Measurements from ENCODE around the gene MBD5. TPM values are rescaled to one million over a fixed set of nuclear protein-coding genes. Genes with fewer than 3 reads are reported as not detected.

The MBD5 gene
- total RNA-seq, 1 experiment from 2014 or later = 33.7 TPM

DNA sequence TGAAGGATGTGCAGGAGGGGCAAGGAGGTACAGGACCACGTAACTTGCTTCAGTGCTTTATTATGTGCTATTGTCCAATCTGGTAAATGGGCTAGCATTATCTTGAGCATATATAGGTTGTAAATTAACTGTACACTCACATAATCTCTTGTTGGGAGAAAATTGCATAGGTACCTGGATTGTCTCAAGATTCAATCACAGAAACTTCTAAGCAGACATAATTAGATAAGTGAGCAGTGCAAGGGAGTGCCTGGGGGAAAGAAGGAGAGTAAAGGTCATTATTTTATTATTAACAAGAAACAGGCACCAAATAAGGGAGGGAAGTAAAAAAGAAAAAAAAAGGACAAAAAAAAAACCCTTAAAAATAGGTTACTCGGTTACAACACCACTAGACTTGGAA, 186.2 kb downstream of the MBD5 start:
- H3K27ac Mint-ChIP-seq = no peak overlapping the region
- H3K27me3 Mint-ChIP-seq (ENCODE audit: low read depth) = no peaks in the 10 kb centered on the region
- H3K4me1 Mint-ChIP-seq = no peaks in the 10 kb centered on the region
- peaks cover 5% of the 10 kb centered on the region; the same call in 1 of the 2 replicates for H3K36me3 Mint-ChIP-seq
- ChIA-PET POLR2A (no interaction called here), CTCF (no interaction called here)
- peaks cover 3% of the 10 kb centered on the region for H3K9me3 Mint-ChIP-seq
- ATAC-seq (no peak), DNase-seq (ENCODE audit: low spot score) (no peak)
- H3K4me3 Mint-ChIP-seq = no peak overlapping the region
- no peak for TF ChIP-seq PRRX2 (CRISPR knock-in tag; IDR thresholded peaks at IDR 0.05)
- TF ChIP-seq, protein P1, sequence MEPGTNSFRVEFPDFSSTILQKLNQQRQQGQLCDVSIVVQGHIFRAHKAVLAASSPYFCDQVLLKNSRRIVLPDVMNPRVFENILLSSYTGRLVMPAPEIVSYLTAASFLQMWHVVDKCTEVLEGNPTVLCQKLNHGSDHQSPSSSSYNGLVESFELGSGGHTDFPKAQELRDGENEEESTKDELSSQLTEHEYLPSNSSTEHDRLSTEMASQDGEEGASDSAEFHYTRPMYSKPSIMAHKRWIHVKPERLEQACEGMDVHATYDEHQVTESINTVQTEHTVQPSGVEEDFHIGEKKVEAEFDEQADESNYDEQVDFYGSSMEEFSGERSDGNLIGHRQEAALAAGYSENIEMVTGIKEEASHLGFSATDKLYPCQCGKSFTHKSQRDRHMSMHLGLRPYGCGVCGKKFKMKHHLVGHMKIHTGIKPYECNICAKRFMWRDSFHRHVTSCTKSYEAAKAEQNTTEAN (CRISPR knock-in tag; IDR thresholded peaks at IDR 0.05) = no peak
- TF ChIP-seq, protein P2, sequence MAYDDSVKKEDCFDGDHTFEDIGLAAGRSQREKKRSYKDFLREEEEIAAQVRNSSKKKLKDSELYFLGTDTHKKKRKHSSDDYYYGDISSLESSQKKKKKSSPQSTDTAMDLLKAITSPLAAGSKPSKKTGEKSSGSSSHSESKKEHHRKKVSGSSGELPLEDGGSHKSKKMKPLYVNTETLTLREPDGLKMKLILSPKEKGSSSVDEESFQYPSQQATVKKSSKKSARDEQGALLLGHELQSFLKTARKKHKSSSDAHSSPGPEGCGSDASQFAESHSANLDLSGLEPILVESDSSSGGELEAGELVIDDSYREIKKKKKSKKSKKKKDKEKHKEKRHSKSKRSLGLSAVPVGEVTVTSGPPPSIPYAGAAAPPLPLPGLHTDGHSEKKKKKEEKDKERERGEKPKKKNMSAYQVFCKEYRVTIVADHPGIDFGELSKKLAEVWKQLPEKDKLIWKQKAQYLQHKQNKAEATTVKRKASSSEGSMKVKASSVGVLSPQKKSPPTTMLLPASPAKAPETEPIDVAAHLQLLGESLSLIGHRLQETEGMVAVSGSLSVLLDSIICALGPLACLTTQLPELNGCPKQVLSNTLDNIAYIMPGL (CRISPR knock-in tag; IDR thresholded peaks at IDR 0.05) = no peak
- TF ChIP-seq, protein P3, sequence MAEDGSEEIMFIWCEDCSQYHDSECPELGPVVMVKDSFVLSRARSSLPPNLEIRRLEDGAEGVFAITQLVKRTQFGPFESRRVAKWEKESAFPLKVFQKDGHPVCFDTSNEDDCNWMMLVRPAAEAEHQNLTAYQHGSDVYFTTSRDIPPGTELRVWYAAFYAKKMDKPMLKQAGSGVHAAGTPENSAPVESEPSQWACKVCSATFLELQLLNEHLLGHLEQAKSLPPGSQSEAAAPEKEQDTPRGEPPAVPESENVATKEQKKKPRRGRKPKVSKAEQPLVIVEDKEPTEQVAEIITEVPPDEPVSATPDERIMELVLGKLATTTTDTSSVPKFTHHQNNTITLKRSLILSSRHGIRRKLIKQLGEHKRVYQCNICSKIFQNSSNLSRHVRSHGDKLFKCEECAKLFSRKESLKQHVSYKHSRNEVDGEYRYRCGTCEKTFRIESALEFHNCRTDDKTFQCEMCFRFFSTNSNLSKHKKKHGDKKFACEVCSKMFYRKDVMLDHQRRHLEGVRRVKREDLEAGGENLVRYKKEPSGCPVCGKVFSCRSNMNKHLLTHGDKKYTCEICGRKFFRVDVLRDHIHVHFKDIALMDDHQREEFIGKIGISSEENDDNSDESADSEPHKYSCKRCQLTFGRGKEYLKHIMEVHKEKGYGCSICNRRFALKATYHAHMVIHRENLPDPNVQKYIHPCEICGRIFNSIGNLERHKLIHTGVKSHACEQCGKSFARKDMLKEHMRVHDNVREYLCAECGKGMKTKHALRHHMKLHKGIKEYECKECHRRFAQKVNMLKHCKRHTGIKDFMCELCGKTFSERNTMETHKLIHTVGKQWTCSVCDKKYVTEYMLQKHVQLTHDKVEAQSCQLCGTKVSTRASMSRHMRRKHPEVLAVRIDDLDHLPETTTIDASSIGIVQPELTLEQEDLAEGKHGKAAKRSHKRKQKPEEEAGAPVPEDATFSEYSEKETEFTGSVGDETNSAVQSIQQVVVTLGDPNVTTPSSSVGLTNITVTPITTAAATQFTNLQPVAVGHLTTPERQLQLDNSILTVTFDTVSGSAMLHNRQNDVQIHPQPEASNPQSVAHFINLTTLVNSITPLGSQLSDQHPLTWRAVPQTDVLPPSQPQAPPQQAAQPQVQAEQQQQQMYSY (CRISPR knock-in tag; IDR thresholded peaks at IDR 0.05) = no peak
- TF ChIP-seq, protein P4, sequence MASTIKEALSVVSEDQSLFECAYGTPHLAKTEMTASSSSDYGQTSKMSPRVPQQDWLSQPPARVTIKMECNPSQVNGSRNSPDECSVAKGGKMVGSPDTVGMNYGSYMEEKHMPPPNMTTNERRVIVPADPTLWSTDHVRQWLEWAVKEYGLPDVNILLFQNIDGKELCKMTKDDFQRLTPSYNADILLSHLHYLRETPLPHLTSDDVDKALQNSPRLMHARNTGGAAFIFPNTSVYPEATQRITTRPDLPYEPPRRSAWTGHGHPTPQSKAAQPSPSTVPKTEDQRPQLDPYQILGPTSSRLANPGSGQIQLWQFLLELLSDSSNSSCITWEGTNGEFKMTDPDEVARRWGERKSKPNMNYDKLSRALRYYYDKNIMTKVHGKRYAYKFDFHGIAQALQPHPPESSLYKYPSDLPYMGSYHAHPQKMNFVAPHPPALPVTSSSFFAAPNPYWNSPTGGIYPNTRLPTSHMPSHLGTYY (CRISPR knock-in tag; IDR thresholded peaks at IDR 0.05) = no peak
- TF ChIP-seq FOXP1 (CRISPR knock-in tag; IDR thresholded peaks at IDR 0.05; ENCODE audit: borderline replicate concordance) = no peak
- TF ChIP-seq, protein P5, sequence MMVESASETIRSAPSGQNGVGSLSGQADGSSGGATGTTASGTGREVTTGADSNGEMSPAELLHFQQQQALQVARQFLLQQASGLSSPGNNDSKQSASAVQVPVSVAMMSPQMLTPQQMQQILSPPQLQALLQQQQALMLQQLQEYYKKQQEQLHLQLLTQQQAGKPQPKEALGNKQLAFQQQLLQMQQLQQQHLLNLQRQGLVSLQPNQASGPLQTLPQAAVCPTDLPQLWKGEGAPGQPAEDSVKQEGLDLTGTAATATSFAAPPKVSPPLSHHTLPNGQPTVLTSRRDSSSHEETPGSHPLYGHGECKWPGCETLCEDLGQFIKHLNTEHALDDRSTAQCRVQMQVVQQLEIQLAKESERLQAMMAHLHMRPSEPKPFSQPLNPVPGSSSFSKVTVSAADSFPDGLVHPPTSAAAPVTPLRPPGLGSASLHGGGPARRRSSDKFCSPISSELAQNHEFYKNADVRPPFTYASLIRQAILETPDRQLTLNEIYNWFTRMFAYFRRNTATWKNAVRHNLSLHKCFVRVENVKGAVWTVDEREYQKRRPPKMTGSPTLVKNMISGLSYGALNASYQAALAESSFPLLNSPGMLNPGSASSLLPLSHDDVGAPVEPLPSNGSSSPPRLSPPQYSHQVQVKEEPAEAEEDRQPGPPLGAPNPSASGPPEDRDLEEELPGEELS (CRISPR knock-in tag; IDR thresholded peaks at IDR 0.05) = no peak
- TF ChIP-seq, protein P6, sequence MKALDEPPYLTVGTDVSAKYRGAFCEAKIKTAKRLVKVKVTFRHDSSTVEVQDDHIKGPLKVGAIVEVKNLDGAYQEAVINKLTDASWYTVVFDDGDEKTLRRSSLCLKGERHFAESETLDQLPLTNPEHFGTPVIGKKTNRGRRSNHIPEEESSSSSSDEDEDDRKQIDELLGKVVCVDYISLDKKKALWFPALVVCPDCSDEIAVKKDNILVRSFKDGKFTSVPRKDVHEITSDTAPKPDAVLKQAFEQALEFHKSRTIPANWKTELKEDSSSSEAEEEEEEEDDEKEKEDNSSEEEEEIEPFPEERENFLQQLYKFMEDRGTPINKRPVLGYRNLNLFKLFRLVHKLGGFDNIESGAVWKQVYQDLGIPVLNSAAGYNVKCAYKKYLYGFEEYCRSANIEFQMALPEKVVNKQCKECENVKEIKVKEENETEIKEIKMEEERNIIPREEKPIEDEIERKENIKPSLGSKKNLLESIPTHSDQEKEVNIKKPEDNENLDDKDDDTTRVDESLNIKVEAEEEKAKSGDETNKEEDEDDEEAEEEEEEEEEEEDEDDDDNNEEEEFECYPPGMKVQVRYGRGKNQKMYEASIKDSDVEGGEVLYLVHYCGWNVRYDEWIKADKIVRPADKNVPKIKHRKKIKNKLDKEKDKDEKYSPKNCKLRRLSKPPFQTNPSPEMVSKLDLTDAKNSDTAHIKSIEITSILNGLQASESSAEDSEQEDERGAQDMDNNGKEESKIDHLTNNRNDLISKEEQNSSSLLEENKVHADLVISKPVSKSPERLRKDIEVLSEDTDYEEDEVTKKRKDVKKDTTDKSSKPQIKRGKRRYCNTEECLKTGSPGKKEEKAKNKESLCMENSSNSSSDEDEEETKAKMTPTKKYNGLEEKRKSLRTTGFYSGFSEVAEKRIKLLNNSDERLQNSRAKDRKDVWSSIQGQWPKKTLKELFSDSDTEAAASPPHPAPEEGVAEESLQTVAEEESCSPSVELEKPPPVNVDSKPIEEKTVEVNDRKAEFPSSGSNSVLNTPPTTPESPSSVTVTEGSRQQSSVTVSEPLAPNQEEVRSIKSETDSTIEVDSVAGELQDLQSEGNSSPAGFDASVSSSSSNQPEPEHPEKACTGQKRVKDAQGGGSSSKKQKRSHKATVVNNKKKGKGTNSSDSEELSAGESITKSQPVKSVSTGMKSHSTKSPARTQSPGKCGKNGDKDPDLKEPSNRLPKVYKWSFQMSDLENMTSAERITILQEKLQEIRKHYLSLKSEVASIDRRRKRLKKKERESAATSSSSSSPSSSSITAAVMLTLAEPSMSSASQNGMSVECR (CRISPR knock-in tag; IDR thresholded peaks at IDR 0.05; ENCODE audit: borderline replicate concordance) = no peak
- TF ChIP-seq, protein P7, sequence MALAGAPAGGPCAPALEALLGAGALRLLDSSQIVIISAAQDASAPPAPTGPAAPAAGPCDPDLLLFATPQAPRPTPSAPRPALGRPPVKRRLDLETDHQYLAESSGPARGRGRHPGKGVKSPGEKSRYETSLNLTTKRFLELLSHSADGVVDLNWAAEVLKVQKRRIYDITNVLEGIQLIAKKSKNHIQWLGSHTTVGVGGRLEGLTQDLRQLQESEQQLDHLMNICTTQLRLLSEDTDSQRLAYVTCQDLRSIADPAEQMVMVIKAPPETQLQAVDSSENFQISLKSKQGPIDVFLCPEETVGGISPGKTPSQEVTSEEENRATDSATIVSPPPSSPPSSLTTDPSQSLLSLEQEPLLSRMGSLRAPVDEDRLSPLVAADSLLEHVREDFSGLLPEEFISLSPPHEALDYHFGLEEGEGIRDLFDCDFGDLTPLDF (CRISPR knock-in tag; IDR thresholded peaks at IDR 0.05) = no peak
- TF ChIP-seq, protein P8, sequence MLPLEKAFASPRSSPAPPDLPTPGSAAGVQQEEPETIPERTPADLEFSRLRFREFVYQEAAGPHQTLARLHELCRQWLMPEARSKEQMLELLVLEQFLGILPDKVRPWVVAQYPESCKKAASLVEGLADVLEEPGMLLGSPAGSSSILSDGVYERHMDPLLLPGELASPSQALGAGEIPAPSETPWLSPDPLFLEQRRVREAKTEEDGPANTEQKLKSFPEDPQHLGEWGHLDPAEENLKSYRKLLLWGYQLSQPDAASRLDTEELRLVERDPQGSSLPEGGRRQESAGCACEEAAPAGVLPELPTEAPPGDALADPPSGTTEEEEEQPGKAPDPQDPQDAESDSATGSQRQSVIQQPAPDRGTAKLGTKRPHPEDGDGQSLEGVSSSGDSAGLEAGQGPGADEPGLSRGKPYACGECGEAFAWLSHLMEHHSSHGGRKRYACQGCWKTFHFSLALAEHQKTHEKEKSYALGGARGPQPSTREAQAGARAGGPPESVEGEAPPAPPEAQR (CRISPR knock-in tag; IDR thresholded peaks at IDR 0.05) = no peak
- TF ChIP-seq ZNF671 (CRISPR knock-in tag; IDR thresholded peaks at IDR 0.05) = no peak
- no peak for TF ChIP-seq SMAD3 (CRISPR knock-in tag; IDR thresholded peaks at IDR 0.05; ENCODE audit: borderline replicate concordance)
- no peak for TF ChIP-seq NR1H2 (CRISPR knock-in tag; IDR thresholded peaks at IDR 0.05)
- no peak for TF ChIP-seq ZNF232 (CRISPR knock-in tag; IDR thresholded peaks at IDR 0.05)
- TF ChIP-seq GTF2I (CRISPR knock-in tag; conservative IDR thresholded peaks at IDR 0.05) = no peak
- TF ChIP-seq RORB (CRISPR knock-in tag; IDR thresholded peaks at IDR 0.05) = no peak
- no peak for TF ChIP-seq NR2C2 (CRISPR knock-in tag; IDR thresholded peaks at IDR 0.05)
- TF ChIP-seq, protein P9, sequence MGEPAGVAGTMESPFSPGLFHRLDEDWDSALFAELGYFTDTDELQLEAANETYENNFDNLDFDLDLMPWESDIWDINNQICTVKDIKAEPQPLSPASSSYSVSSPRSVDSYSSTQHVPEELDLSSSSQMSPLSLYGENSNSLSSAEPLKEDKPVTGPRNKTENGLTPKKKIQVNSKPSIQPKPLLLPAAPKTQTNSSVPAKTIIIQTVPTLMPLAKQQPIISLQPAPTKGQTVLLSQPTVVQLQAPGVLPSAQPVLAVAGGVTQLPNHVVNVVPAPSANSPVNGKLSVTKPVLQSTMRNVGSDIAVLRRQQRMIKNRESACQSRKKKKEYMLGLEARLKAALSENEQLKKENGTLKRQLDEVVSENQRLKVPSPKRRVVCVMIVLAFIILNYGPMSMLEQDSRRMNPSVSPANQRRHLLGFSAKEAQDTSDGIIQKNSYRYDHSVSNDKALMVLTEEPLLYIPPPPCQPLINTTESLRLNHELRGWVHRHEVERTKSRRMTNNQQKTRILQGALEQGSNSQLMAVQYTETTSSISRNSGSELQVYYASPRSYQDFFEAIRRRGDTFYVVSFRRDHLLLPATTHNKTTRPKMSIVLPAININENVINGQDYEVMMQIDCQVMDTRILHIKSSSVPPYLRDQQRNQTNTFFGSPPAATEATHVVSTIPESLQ (CRISPR knock-in tag; IDR thresholded peaks at IDR 0.05) = no peak
- TF ChIP-seq MYBL2 (CRISPR knock-in tag; IDR thresholded peaks at IDR 0.05) = no peak
